K562 (cell line): ENCODE results near the gene PLD5. TPM values are rescaled to one million over a fixed set of nuclear protein-coding genes. Genes with fewer than 3 reads are reported as not detected.

Source experiments
- ATAC-seq: fragments of 200-7000 bp; cut with Tn5 transposase; 3 replicates; pipeline ENCODE4 v1.9.1; 2020; ENCODE audit warnings: moderate library complexity
- BruUV-seq: library from RNA; stranded (reverse); fragments of 400-500 nt; replicated peaks from 2 replicates; lab custom pipeline; 2021; lab: Mats Ljungman, UMichigan
- CTCF ChIA-PET: fragments of 300-600 bp; formaldehyde crosslinking; extraction: SDS; loops from one replicate; lab custom pipeline; 2021; ENCODE audit warnings: low intra/inter-chr PET ratio; lab: Yijun Ruan, JAX
- POLR2A ChIA-PET: fragments of 300-600, 350-650 bp; sonication (Branson Sonifier 250); formaldehyde crosslinking; extraction: SDS; loops from one replicate; lab custom pipeline; 2021; ENCODE audit warnings: antibody characterized with exemption, inconsistent platforms; lab: Yijun Ruan, JAX
- DNase-seq, 4 experiments: peaks; one replicate each; pipeline versions ENCODE4 v3.0.0 to v3.0.0-alpha.2; 2011 to 2018; ENCODE audit warnings: low spot score in 3 of 4, mixed read lengths in 3 of 4; ENCODE audit errors: extremely low read depth in 1 of 4
- FAIRE-seq: peaks from 2 replicates; lab custom pipeline; 2011; peaks lifted over from hg19 to GRCh38; lab: Jason Lieb, UNC
- H2AFZ ChIP-seq: 2 replicates; pipeline ENCODE4 v1.6.0; 2011; ENCODE audit warnings: low read depth, low read length, control low read depth, inconsistent platforms
- H3K27ac ChIP-seq: fragments of 200-600 bp; 3 replicates; pipeline ENCODE4 v1.8.0; 2011; ENCODE audit warnings: low read depth, mild to moderate bottlenecking, control low read depth, inconsistent platforms, low read length, moderate library complexity, mixed read lengths; ENCODE audit errors: extremely low read depth
- H3K27me3 ChIP-seq, 2 experiments: fragments of 300-600 bp in 1 of 2; 2 replicates in 1 of 2; 3 replicates in 1 of 2; pipeline versions ENCODE4 v1.6.0 to v1.8.0; 2011; ENCODE audit warnings: inconsistent platforms in 2 of 2, low read length in 2 of 2, mild to moderate bottlenecking in 1 of 2, mixed read lengths in 1 of 2, moderate library complexity in 1 of 2; ENCODE audit not compliant: control insufficient read depth in 2 of 2, insufficient read depth in 2 of 2
- H3K36me3 ChIP-seq: fragments of 300-600 bp; 3 replicates; pipeline ENCODE4 v1.8.0; 2011; ENCODE audit warnings: mild to moderate bottlenecking, low read length, inconsistent platforms; ENCODE audit not compliant: control insufficient read depth, insufficient read depth
- H3K4me1 ChIP-seq, 2 experiments: fragments of 200-600 bp in 1 of 2; replicated peaks in 1 of 2; 2 replicates in 1 of 2; 3 replicates in 1 of 2; pipeline versions ENCODE4 v1.5.1 to v1.8.0; 2011; ENCODE audit warnings: inconsistent platforms in 2 of 2, low read length in 2 of 2, mild to moderate bottlenecking in 1 of 2, mixed read lengths in 1 of 2, moderate library complexity in 1 of 2; ENCODE audit not compliant: control insufficient read depth in 2 of 2, insufficient read depth in 2 of 2
- H3K4me2 ChIP-seq: 2 replicates; pipeline ENCODE4 v1.6.1; 2011; ENCODE audit warnings: low read length, control low read depth, inconsistent platforms, mixed read lengths; ENCODE audit not compliant: insufficient read depth
- H3K4me3 ChIP-seq: fragments of 200-600 bp; sonication (generic), shearing (Covaris generic); 2 replicates; pipeline ENCODE4 v1.5.1; 2016; ENCODE audit warnings: control low read depth, inconsistent platforms
- H3K79me2 ChIP-seq: fragments of 200-600 bp; 3 replicates; pipeline ENCODE4 v1.8.0; 2011; ENCODE audit warnings: low read length, inconsistent platforms; ENCODE audit not compliant: control insufficient read depth, insufficient read depth
- H3K9ac ChIP-seq, 2 experiments: 2 replicates each; pipeline versions ENCODE4 v1.6.0 to v1.6.1; 2011; ENCODE audit warnings: low read depth in 2 of 2, low read length in 2 of 2, control low read depth in 1 of 2, inconsistent platforms in 1 of 2, mild to moderate bottlenecking in 1 of 2, mixed read lengths in 1 of 2; ENCODE audit not compliant: insufficient read depth in 1 of 2
- H3K9me1 ChIP-seq: one replicate; pipeline ENCODE4 v1.6.0; 2011; ENCODE audit warnings: inconsistent platforms, mild to moderate bottlenecking, low read length, moderate library complexity; ENCODE audit not compliant: control insufficient read depth, insufficient read depth
- H3K9me3 ChIP-seq: replicated peaks from 2 replicates; pipeline ENCODE4 v1.5.1; 2011; ENCODE audit warnings: low read depth, low read length, inconsistent platforms; ENCODE audit not compliant: control insufficient read depth, insufficient read depth
- H4K20me1 ChIP-seq: replicated peaks from 2 replicates; pipeline ENCODE4 v1.6.1; 2011; ENCODE audit warnings: low read length, inconsistent platforms, mixed read lengths; ENCODE audit not compliant: control insufficient read depth, insufficient read depth
- CREBBP ChIP-seq: IDR thresholded peaks from one replicate; pipeline ENCODE4 v1.6.1; 2012; ENCODE audit warnings: low read depth, mild to moderate bottlenecking, control low read depth, inconsistent platforms, low read length
- DACH1 ChIP-seq: fragments of 450-650 bp; IDR thresholded peaks from 2 replicates; pipeline ENCODE4 v1.6.1; 2018; ENCODE audit not compliant: partially characterized antibody
- ETV6 ChIP-seq, 3 experiments: fragments of 150-350 bp in 1 of 3; sonication (generic) in 1 of 3; formaldehyde crosslinking in 1 of 3; IDR thresholded peaks; 2 replicates each; pipeline versions ENCODE4 v1.6.1 to v1.8.0; 2014 to 2022; ENCODE audit warnings: borderline replicate concordance in 2 of 3, low read depth in 2 of 3, antibody characterized with exemption in 1 of 3, low read length in 1 of 3, mild to moderate bottlenecking in 1 of 3, missing genetic modification reagents in 1 of 3
- HMG20B ChIP-seq: fragments of 250-450 bp; sonication (Bioruptor Pico); IDR thresholded peaks from 2 replicates; pipeline ENCODE4 v1.5.0; 2021; ENCODE audit warnings: mild to moderate bottlenecking
- HSF4 ChIP-seq: fragments of 250-450 bp; sonication (Bioruptor Pico); IDR thresholded peaks from 2 replicates; pipeline ENCODE4 v2.1.2; 2022; ENCODE audit warnings: mild to moderate bottlenecking, moderate library complexity, borderline replicate concordance
- MBD2 ChIP-seq: sonication (generic); IDR thresholded peaks from 2 replicates; pipeline ENCODE4 v1.6.1; 2016; ENCODE audit warnings: low read depth, borderline replicate concordance
- POLR3A ChIP-seq: IDR thresholded peaks from 2 replicates; pipeline ENCODE4 v1.6.1; 2011; ENCODE audit warnings: borderline replicate concordance, mild to moderate bottlenecking, moderate library complexity; ENCODE audit not compliant: insufficient read length, insufficient read depth; ENCODE audit errors: extremely low read depth
- RNF2 ChIP-seq: sonication (generic); IDR thresholded peaks from 2 replicates; pipeline ENCODE4 v1.6.1; 2016
- SMC3 ChIP-seq: conservative IDR thresholded peaks from 2 replicates; pipeline ENCODE4 v1.6.1; 2011; ENCODE audit warnings: low read depth, low read length, improper control_type of control experiment; ENCODE audit not compliant: insufficient read depth
- TGIF2 ChIP-seq: sonication (generic); formaldehyde crosslinking; IDR thresholded peaks from 2 replicates; pipeline ENCODE4 v1.8.1; 2022; ENCODE audit warnings: mild to moderate bottlenecking, missing genetic modification reagents, moderate library complexity
- THAP7 ChIP-seq: fragments of 250-450 bp; sonication (Bioruptor Pico); IDR thresholded peaks from 2 replicates; pipeline ENCODE4 v1.5.0; 2021
- ZHX1 ChIP-seq: fragments of 150-350 bp; conservative IDR thresholded peaks from 2 replicates; pipeline ENCODE4 v1.6.1; 2014; ENCODE audit warnings: low read length
- ZNF253 ChIP-seq: fragments of 250-450 bp; sonication (Bioruptor Pico); conservative IDR thresholded peaks from 2 replicates; pipeline ENCODE4 v1.6.1; 2021; ENCODE audit warnings: mild to moderate bottlenecking
- ZNF282 ChIP-seq: sonication (generic); formaldehyde crosslinking; IDR thresholded peaks from 2 replicates; pipeline ENCODE4 v1.8.1; 2023; ENCODE audit warnings: missing genetic modification reagents
- ZNF507 ChIP-seq: conservative IDR thresholded peaks from 2 replicates; pipeline ENCODE4 v1.6.1; 2017; ENCODE audit warnings: missing genetic modification characterization, missing compliant biosample characterization
- ZNF699 ChIP-seq: fragments of 250-450 bp; sonication (Bioruptor Pico); IDR thresholded peaks from 2 replicates; pipeline ENCODE4 v1.8.0; 2021; ENCODE audit warnings: mild to moderate bottlenecking, moderate library complexity; ENCODE audit not compliant: insufficient replicate concordance
- WGBS: fragments of 100-300 bp; shearing (Covaris generic); methylation state at CpG from one replicate; pipeline ENCODE4 v1.1.6; 2016; ENCODE audit warnings: low coverage, mixed read lengths; ENCODE audit not compliant: insufficient coverage; ENCODE audit errors: missing lambda C conversion rate; 5-methylcytosine and 5-hydroxymethylcytosine counted together
- in situ Hi-C: fragments of 300-500 bp; cut with MboI; formaldehyde crosslinking; loops from 4 replicates; pipeline ENCODE4 v1.15.0; 2018; ENCODE audit warnings: inconsistent platforms, mixed read lengths
- intact Hi-C: fragments of 100-400 bp; cut with micrococcal nuclease; formaldehyde crosslinking; loops from 2 replicates; pipeline ENCODE4 v1.14.2; 2022
- polyA plus RNA-seq, 8 experiments: library from polyadenylated mRNA; depleted of rRNA in 4 of 8; stranded (reverse) in 5 of 8; unstranded in 3 of 8; fragments of >200 nt; fragmentation: Nextera tagmentation in 2 of 8; fragmentation: Illumina TruSeq in 1 of 8; extraction: Ambion mirVana in 2 of 8; extraction: Trizol in 1 of 8; gene quantifications; 2 replicates each; pipeline versions ENCODE4 v1.2.1 to v1.2.3, GENCODE V29; 2011 to 2014; ENCODE audit warnings: inconsistent platforms in 1 of 8, missing spikeins in 1 of 8
- total RNA-seq, 7 experiments: library from RNA; depleted of rRNA in 6 of 7; stranded (reverse); fragments of >200 nt in 6 of 7; fragmentation: Illumina TruSeq in 2 of 7; extraction: Trizol in 2 of 7; gene quantifications; 2 replicates each; pipeline versions ENCODE4 v1.2.1 to v1.2.3, GENCODE V29; 2011 to 2021; ENCODE audit warnings: low replicate concordance in 1 of 7

PLD5 gene
- total and polyA plus RNA-seq, 9 of the 15 experiments (the other 6 are each of a cell fraction or from before 2014, with no cell fraction given) = not detected

GRCh38 chr1:242427519-242427918, 97.0 kb downstream of the PLD5 start:
- H3K27ac ChIP-seq = no peak overlapping the region
- ATAC-seq = no peak
- H3K9me1 ChIP-seq = no peaks in the 10 kb centered on the region
- no peaks in the 10 kb centered on the region for H3K4me1 ChIP-seq
- TF ChIP-seq THAP7 (CRISPR knock-in tag) (no peak), MBD2 (no peak), ZNF282 (CRISPR knock-in tag) (no peak), ETV6 (IDR thresholded peaks at IDR 0.05; ENCODE audit: borderline replicate concordance in 1 of 2, low read depth in 2 of 2, low read length in 1 of 2) (no peak), ETV6 (CRISPR knock-in tag; IDR thresholded peaks at IDR 0.05; ENCODE audit: borderline replicate concordance) (no peak), HMG20B (CRISPR knock-in tag) (no peak), CREBBP (no peak), TGIF2 (CRISPR knock-in tag) (no peak), ZNF507 (tag) (no peak), ZHX1 (no peak), HSF4 (no peak), ZNF699 (CRISPR knock-in tag) (no peak), SMC3 (no peak), RNF2 (no peak), POLR3A (no peak), DACH1 (no peak), ZNF253 (no peak)
- WGBS = 0% methylated on average over 4 of the region's 4 CpGs
- FAIRE-seq = no peak
- H3K36me3 ChIP-seq = no peaks in the 10 kb centered on the region
- H3K79me2 ChIP-seq = no peaks in the 10 kb centered on the region
- BruUV-seq = no TSS peak
- intact Hi-C loops = no loop called here
- H3K27me3 ChIP-seq = no peaks in the 10 kb centered on the region
- H3K4me2 ChIP-seq = no peak overlapping the region
- ChIA-PET POLR2A (no interaction called here), CTCF (no interaction called here)
- H4K20me1 ChIP-seq = no peaks in the 10 kb centered on the region
- DNase-seq = no peak
- H3K9ac ChIP-seq = no peak overlapping the region
- in situ Hi-C loops = no loop called here
- H2AFZ ChIP-seq = no peak overlapping the region
- no peak overlapping the region for H3K4me3 ChIP-seq
- no peaks in the 10 kb centered on the region for H3K9me3 ChIP-seq
